ENCODE results near the gene SNRNP200.
"Not testable (repeated sequence)": the region's sequence is repeated elsewhere in the genome, so short reads cannot be mapped to it uniquely, and the experiment has no call there.

The SNRNP200 gene

DNA sequence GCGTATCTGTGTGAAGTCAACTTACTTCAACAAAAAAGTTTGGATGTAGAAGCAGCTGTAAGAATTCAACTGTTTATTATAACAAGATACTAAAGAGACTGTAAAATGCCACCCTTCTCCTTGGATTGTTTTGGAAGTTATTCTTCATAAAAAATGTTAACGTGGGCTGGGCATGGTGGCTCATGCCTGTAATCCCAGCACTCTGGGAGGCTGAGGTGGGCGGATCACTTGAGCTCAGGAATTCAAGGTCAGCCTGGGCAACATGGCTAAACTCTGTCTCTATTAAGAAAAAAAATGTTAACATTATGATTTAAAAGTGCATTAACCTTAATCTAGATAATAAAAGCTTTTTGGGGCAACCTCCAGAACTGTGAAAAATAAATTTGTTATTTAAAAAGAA is 31.6 kb downstream of the SNRNP200 start:
- DNase-seq = no peak

DNA sequence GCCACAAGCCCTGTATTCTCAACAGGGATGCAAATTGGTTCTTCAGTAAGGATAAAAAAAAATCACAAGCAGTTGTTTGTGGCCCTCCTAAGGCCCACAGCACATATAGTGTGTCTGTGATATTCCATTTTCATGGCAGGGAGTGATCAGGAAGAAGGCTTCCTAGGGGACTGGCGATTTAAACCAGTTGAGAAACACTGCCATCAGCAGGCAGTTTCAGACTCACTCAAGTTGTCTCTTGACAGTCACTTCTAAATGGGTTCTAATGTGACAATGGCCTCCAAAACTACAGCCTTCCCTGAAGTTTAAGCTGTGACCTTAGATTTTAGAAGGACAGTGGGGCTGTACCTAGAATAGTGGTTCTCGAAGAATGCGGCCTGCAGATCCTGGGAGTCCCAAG is 33.4 kb downstream of the SNRNP200 start:
- no peak for DNase-seq

- peak; percentile 33 for DNase-seq
Observed at GRCh38 chr2:96267159-96267971, 38.0 kb downstream of the SNRNP200 start.

- peak; percentile 96 for DNase-seq
Observed at GRCh38 chr2:96265840-96266679, 39.3 kb downstream of the SNRNP200 start, which contains the start of the genes CIAO1 and TMEM127. Gene CIAO1, plus strand, starts transcription at chr2:96266225. Its CDS starts 126 bp downstream, at chr2:96266351. Gene TMEM127, minus strand, starts transcription at chr2:96265997. Its CDS starts 616 bp downstream, at chr2:96265381.

DNA sequence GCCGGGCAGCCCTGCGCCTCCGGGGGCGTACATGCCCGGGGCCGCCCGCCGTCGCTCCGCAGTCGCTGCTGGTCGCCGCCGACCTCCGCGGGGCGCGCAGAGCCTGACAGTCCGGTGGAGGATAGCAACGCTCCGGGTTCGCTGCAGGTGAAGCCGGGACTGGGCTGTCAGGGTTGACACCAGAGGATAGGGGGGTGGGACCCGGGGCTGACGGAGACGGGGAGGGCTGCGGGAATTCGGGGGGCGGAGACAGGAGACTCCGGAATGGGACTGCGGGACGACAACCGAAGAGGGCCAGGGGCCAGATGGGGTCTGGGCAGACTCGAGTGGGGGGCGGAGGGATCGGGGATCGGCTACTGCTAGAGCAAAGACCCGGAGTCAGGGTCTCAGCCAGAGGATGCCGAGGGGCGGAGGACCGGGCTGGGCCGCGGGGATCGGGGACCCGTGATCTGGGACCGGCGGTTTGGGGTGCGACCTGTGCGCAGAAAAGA is 40.0 kb downstream of the SNRNP200 start:
- no peak for DNase-seq

GRCh38 chr2:96264656-96265348 is 40.5 kb downstream of the SNRNP200 start:
- peak; percentile 15 for DNase-seq

DNA sequence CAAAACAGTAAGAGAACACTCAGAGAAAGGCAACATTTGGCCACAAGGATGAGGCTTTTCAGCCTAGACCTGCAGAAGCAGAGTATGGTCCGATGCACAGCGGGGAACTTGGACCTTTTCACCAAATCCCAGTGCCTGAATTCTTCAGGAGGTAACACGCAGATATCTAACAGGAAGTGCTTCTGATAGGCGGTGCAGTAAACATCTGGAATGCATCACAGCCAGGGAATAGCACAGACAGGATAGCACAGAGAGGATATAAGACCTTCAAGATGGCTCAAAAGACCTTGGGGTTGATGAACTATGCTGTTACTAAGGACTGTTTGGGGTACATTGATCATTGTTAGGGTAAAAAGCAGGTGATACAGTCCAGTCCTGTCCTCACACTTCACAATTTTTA is 41.3 kb downstream of the SNRNP200 start:
- no peak for DNase-seq

DNA sequence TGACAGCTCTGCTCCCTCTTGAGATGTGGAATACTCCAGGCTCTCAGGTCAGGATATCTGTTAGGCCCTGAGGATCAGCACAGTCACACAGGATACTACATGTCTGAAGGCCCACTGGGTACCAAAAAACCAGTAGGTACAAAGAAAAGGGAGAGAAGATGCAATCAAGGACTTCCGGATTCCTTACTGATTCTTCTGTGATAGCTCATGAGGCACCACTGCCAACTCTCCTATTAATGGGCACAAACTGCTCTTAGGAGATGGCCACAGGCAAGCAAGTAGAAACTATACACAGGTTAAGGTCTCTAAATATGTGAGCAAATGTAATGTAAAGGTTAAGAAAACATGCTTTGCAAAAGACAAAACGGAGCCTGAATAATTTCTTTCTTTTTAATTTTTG is 43.0 kb downstream of the SNRNP200 start:
- no peak for DNase-seq

GRCh38 chr2:96261328-96262003 is 43.9 kb downstream of the SNRNP200 start:
- DNase-seq = no peak

DNA sequence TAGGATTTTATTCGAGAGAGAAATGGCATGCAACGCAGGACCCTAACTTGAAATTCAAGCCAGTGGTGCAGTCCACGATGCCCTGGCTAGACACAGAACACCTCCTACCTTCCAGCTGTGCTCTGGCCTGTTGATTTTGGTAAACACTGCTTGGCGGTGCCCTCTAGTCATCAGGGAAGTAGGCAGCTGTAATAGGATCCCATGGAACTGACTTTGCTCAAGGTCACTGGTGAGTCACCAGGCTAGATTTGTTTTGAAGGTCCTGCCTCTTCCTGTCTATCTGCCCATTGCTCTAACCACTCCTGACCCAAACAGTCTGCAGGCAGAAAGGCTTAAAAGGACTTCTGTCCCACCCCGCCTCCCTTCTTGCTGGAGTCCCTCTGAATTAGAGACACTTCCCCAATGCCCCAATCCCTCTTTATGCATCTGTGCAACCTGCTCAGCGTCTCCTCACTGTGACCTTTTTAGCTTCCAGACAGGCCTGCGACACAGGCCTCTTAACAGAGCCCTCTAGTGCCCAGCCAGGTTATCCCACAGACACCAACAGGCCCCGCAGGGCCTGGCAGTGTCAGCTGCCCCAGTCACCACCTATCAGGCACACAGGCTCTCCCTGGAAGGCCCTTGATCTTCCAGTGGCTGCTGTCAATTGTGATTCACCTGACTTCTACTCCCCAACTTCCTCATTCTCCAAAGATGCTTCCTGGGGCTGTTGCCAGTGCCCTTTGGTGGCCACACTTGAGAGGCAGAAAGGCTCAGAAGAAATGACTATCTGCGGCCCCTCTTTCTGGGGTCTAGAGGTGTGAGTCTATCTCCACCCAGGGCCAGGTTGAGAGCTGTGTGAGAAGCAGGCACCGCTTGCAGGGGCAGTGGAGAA is 44.7 kb downstream of the SNRNP200 start:
- DNase-seq = no peak

- no peak for DNase-seq
Observed at GRCh38 chr2:96259497-96259921, 45.8 kb downstream of the SNRNP200 start.

DNA sequence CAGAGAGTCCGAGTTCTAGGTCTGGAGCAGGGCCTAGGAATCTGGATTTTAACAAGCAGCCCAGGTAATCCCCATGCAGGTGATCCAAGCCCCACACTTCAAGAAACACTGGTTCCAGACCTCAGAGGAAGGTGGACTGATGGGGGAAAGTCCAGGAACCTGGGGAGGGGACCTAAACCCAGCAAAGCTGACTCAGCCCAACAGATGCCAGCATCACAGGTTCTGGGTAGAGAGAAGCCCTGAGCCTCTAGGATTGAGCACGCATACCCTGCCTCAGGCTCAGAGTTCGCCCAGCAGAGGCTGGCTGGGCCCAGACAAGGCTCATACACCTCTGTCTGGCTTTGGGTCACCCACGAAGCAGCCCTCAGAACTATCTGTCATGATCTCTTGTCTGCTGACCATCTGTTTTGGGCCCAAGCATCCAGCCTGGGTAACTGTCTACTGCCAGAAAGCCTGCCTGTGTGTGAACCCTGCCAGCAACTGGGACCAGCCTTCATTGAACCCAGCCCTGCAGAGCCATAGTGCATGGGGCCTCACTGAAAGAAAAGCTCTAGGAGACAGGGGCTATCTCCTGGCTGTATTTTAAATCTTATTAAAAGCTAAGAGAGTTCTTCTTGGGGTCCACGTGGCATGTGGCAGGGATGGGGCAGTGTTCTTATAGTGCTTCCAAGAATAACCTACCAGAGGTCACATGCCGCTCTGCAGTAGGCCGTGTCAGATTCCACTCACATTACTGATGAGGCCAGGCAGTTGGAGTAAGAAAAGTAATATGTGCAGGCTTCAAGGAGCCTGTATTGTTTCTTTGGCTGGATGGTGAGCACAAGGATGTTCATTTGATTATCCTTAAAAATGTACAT is 47.0 kb downstream of the SNRNP200 start:
- no peak for DNase-seq

- not testable (repeated sequence) for DNase-seq
Observed at GRCh38 chr2:96257744-96258143, 47.6 kb downstream of the SNRNP200 start.

GRCh38 chr2:96256611-96257113 is 48.7 kb downstream of the SNRNP200 start:
- no peak for DNase-seq

GRCh38 chr2:96254571-96254970 is 50.8 kb downstream of the SNRNP200 start:
- no peak for DNase-seq

GRCh38 chr2:96253006-96253405 is 52.3 kb downstream of the SNRNP200 start:
- no peak for DNase-seq

GRCh38 chr2:96252526-96252925 is 52.8 kb downstream of the SNRNP200 start:
- no peak for DNase-seq

DNA sequence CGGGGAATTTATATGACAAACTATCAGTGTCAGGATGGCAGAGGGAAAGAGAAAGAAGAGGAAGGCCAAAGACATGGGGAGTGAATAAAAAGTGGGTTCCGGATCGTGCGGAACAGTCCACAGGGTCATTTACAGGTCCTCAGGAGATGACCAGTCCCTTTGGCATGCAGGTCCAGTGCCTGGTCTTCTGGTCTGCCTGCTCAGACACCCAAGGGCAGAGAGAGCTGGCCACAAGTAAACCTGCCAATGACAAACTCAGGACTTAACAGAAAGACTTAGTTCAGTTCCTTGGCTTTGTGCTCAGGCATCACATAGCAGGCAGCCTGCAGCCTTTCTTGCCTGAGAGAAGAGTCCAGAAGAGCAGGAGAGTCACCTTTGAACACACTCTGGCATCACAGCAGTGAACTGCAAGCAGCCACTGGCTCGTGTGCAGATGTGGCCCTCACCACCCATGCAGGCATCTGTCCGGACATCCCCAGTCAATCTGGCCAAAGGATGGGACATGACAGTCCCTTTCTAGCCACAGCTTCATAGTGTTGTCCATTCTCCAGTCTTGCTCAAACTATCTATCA is 53.5 kb downstream of the SNRNP200 start:
- no peak for DNase-seq

- no peak for DNase-seq
Observed at GRCh38 chr2:96250188-96250587, 55.2 kb downstream of the SNRNP200 start.

DNA sequence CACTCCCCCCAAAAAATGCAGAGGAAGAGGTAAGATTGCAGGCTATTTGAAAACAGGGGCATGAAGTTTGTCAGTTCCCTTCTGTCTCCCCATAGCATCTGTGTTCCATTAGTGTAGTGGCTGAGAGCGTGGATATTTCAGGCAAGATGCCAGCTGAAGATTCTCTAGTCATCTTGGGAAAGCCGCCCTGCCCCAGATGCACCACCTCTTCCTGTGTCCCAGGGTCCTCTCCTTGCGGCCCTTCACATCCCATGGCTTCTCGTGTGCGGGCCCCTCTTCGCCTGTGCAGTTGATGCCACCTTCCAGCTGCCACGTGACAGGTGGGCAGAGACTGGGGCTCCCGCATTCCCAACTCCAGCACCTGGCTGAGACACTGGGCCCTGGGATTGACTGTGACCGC is 55.7 kb downstream of the SNRNP200 start:
- no peak for DNase-seq
